ENCODE results near the gene KDSR. TPM values are rescaled to one million over a fixed set of nuclear protein-coding genes. Genes with fewer than 3 reads are reported as not detected.
"Not testable (repeated sequence)": the region's sequence is repeated elsewhere in the genome, so short reads cannot be mapped to it uniquely, and the experiment has no call there.

The KDSR gene
- total RNA-seq, 1 donor from 2014 or later, result 34.0 TPM

- peak; percentile 26 for DNase-seq
These were observed 1.2 kb downstream of the KDSR start for GRCh38 chr18:63365876-63366212.

- DNase-seq, result no peak
These were observed 3.1 kb downstream of the KDSR start for GRCh38 chr18:63363951-63364350.

- not testable (repeated sequence) for DNase-seq
These were observed 3.6 kb downstream of the KDSR start for GRCh38 chr18:63363420-63363819.

- no peak for DNase-seq
These were observed 10.6 kb downstream of the KDSR start for GRCh38 chr18:63356272-63356896.

GRCh38 chr18:63350230-63350629 lies 16.8 kb downstream of the KDSR start:
- DNase-seq, result no peak

- DNase-seq, result no peak
These were observed 18.4 kb downstream of the KDSR start for GRCh38 chr18:63348508-63349136.

GRCh38 chr18:63346480-63347183 lies 20.4 kb downstream of the KDSR start:
- DNase-seq, result no peak

- DNase-seq, result peak; percentile 64
These were observed 21.0 kb downstream of the KDSR start for GRCh38 chr18:63346031-63346430.

- no peak for DNase-seq
These were observed 22.1 kb downstream of the KDSR start for GRCh38 chr18:63344918-63345317.

- DNase-seq, result no peak
These were observed 22.7 kb downstream of the KDSR start for GRCh38 chr18:63344263-63344662.

- peak; percentile 56 for DNase-seq
These were observed 24.8 kb downstream of the KDSR start for GRCh38 chr18:63342206-63342605.

- peak; percentile 75 for DNase-seq
These were observed 27.0 kb downstream of the KDSR start for GRCh38 chr18:63339920-63340484.

- peak; percentile 14 for DNase-seq
These were observed 30.5 kb downstream of the KDSR start for GRCh38 chr18:63336366-63337099.

- DNase-seq, result no peak
These were observed 35.9 kb downstream of the KDSR start for GRCh38 chr18:63331105-63331504.

- peak; percentile 37 for DNase-seq
These were observed 37.4 kb downstream of the KDSR start for GRCh38 chr18:63329431-63330145.

GRCh38 chr18:63326011-63326410 lies 41.0 kb downstream of the KDSR start:
- no peak for DNase-seq

- DNase-seq, result no peak
These were observed 41.8 kb downstream of the KDSR start for GRCh38 chr18:63325086-63325686.

- peak; percentile 92 for DNase-seq
These were observed 43.9 kb downstream of the KDSR start for GRCh38 chr18:63322908-63323634.

- no peak for DNase-seq
These were observed 44.8 kb downstream of the KDSR start for GRCh38 chr18:63322206-63322605.

GRCh38 chr18:63321291-63321690 lies 45.7 kb downstream of the KDSR start:
- peak; percentile 18 for DNase-seq

GRCh38 chr18:63320975-63321265 lies 46.1 kb downstream of the KDSR start:
- no peak for DNase-seq
